OCI-LY7 (cell line): ENCODE measurements around the gene MUC4. TPM values are rescaled to one million over a fixed set of nuclear protein-coding genes. Genes with fewer than 3 reads are reported as not detected.

ENCODE experiments used
- BruUV-seq: library from RNA; stranded (reverse); fragments of 400-500 nt; replicated peaks from 2 replicates; lab custom pipeline; 2021; lab: Mats Ljungman, UMichigan
- CTCF ChIA-PET: fragments of 300-600 bp; sonication (Branson Sonifier 250); formaldehyde crosslinking; loops from one replicate; lab custom pipeline; 2022; ENCODE audit warnings: antibody characterized with exemption; ENCODE audit not compliant: unreplicated experiment; lab: Charles Lee
- POLR2A ChIA-PET: fragments of 300-600 bp; sonication (Branson Sonifier 250); formaldehyde crosslinking; loops from one replicate; lab custom pipeline; 2022; ENCODE audit warnings: antibody characterized with exemption; lab: Charles Lee
- DNase-seq: peaks from one replicate; pipeline ENCODE4 v3.0.0-alpha.2; 2015; ENCODE audit warnings: low spot score
- H2AFZ ChIP-seq: fragments of 200-600 bp; sonication (generic), shearing (Covaris generic); 2 replicates; pipeline ENCODE4 v1.6.1; 2014; ENCODE audit warnings: mild to moderate bottlenecking, antibody characterized with exemption, low read length, moderate library complexity
- H3K27ac ChIP-seq: fragments of 200-600 bp; sonication (generic); 2 replicates; pipeline ENCODE4 v1.5.1; 2014; ENCODE audit warnings: mixed run types, low read depth, mild to moderate bottlenecking, moderate library complexity, low read length, inconsistent platforms; ENCODE audit not compliant: poor library complexity, severe bottlenecking
- H3K36me3 ChIP-seq: fragments of 200-600 bp; sonication (generic); 2 replicates; pipeline ENCODE4 v1.6.1; 2014; ENCODE audit warnings: mild to moderate bottlenecking, antibody characterized with exemption, low read length, moderate library complexity, mixed read lengths; ENCODE audit not compliant: insufficient read depth
- H3K4me1 ChIP-seq: fragments of 200-600 bp; sonication (generic); 2 replicates; pipeline ENCODE4 v1.5.1; 2014; ENCODE audit warnings: mild to moderate bottlenecking, low read length; ENCODE audit not compliant: insufficient read depth, poor library complexity, severe bottlenecking
- H3K4me2 ChIP-seq: fragments of 200-600 bp; sonication (generic); 2 replicates; pipeline ENCODE4 v1.6.1; 2014; ENCODE audit warnings: mild to moderate bottlenecking, low read length
- H3K4me3 ChIP-seq: fragments of 200-600 bp; sonication (generic); 2 replicates; pipeline ENCODE4 v1.5.1; 2014; ENCODE audit warnings: mild to moderate bottlenecking, low read depth, low read length; ENCODE audit not compliant: poor library complexity, severe bottlenecking
- H3K79me2 ChIP-seq: fragments of 200-600 bp; sonication (generic); 2 replicates; pipeline ENCODE4 v1.6.1; 2016; ENCODE audit warnings: low read depth, mild to moderate bottlenecking, low read length, moderate library complexity, mixed read lengths; ENCODE audit not compliant: insufficient read depth
- H3K9me2 ChIP-seq: fragments of 200-600 bp; sonication (generic); 2 replicates; pipeline ENCODE4 v1.6.1; 2016; ENCODE audit warnings: mild to moderate bottlenecking, low read length, mixed read lengths; ENCODE audit not compliant: insufficient read depth
- H3K9me3 ChIP-seq: fragments of 200-600 bp; sonication (generic); 2 replicates; pipeline ENCODE4 v1.6.1; 2014; ENCODE audit warnings: mild to moderate bottlenecking, mixed run types, low read length, mixed read lengths
- H4K20me1 ChIP-seq: fragments of 200-600 bp; sonication (generic); 2 replicates; pipeline ENCODE4 v1.6.1; 2014; ENCODE audit warnings: mild to moderate bottlenecking, antibody characterized with exemption, low read length, moderate library complexity, mixed read lengths; ENCODE audit not compliant: insufficient read depth
- EZH2phosphoT487 ChIP-seq: fragments of 200-600 bp; sonication (generic); IDR thresholded peaks from 2 replicates; pipeline ENCODE4 v1.6.1; 2018; ENCODE audit warnings: low read depth, borderline replicate concordance, mild to moderate bottlenecking, mixed run types, antibody characterized with exemption, low read length, moderate library complexity, mixed read lengths
- intact Hi-C: fragments of 100-400 bp; cut with micrococcal nuclease; formaldehyde crosslinking; loops from one replicate; pipeline ENCODE4 v1.10.0; 2022; ENCODE audit not compliant: unreplicated experiment
- total RNA-seq, 2 experiments: library from RNA; depleted of rRNA in 1 of 2; stranded (reverse); fragments of >200 nt in 1 of 2; shearing (Covaris generic) in 1 of 2; gene quantifications; 2 replicates each; pipeline ENCODE4 v1.2.3, GENCODE V29; 2014 to 2022
- TF ChIP-seq, protein P1 (sequence below): fragments of 200-600 bp; sonication (generic); conservative IDR thresholded peaks from 2 replicates; pipeline ENCODE4 v1.5.1; 2014; ENCODE audit warnings: mild to moderate bottlenecking, antibody characterized with exemption, low read length, moderate library complexity, mixed read lengths

The MUC4 gene
- total RNA-seq, 2 experiments from 2014 or later: 0.03 to 0.42 TPM

DNA sequence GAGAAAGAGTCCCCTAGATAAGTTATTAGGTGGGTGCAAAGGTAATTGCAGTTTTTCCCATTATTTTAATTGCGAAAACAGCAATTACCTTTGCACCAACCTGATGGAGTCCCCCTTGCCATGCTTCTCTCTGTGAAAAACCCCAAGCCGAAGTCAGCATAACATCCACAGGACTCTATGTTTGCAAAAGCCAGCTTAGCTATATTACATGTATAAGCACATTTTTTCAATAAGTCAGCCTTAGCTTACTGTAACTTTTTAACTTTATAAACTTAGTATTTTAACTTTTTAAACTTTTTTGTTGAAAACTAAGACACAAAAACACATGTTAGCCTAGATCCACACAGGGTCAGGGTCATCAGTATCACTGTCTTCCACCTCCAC is 112.3 kb downstream of the MUC4 start:
- H2AFZ ChIP-seq: no peak overlapping the region
- intact Hi-C loops: no loop called here
- no peak overlapping the region for H3K4me3 ChIP-seq
- no peaks in the 10 kb centered on the region for H3K9me3 ChIP-seq
- H3K4me1 ChIP-seq: no peaks in the 10 kb centered on the region
- H3K36me3 ChIP-seq: peaks cover 3% of the 10 kb centered on the region
- no peak for TF ChIP-seq EZH2phosphoT487
- TF ChIP-seq, protein P1, sequence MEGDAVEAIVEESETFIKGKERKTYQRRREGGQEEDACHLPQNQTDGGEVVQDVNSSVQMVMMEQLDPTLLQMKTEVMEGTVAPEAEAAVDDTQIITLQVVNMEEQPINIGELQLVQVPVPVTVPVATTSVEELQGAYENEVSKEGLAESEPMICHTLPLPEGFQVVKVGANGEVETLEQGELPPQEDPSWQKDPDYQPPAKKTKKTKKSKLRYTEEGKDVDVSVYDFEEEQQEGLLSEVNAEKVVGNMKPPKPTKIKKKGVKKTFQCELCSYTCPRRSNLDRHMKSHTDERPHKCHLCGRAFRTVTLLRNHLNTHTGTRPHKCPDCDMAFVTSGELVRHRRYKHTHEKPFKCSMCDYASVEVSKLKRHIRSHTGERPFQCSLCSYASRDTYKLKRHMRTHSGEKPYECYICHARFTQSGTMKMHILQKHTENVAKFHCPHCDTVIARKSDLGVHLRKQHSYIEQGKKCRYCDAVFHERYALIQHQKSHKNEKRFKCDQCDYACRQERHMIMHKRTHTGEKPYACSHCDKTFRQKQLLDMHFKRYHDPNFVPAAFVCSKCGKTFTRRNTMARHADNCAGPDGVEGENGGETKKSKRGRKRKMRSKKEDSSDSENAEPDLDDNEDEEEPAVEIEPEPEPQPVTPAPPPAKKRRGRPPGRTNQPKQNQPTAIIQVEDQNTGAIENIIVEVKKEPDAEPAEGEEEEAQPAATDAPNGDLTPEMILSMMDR: no peak
- H4K20me1 ChIP-seq: no peaks in the 10 kb centered on the region
- ChIA-PET POLR2A (no interaction called here), CTCF (no interaction called here)
- no peak overlapping the region for H3K27ac ChIP-seq
- no peak for DNase-seq
- no peak overlapping the region for H3K4me2 ChIP-seq
- H3K9me2 ChIP-seq: no peaks in the 10 kb centered on the region
- TSS peak; percentile 36 for BruUV-seq
- no peaks in the 10 kb centered on the region for H3K79me2 ChIP-seq

DNA sequence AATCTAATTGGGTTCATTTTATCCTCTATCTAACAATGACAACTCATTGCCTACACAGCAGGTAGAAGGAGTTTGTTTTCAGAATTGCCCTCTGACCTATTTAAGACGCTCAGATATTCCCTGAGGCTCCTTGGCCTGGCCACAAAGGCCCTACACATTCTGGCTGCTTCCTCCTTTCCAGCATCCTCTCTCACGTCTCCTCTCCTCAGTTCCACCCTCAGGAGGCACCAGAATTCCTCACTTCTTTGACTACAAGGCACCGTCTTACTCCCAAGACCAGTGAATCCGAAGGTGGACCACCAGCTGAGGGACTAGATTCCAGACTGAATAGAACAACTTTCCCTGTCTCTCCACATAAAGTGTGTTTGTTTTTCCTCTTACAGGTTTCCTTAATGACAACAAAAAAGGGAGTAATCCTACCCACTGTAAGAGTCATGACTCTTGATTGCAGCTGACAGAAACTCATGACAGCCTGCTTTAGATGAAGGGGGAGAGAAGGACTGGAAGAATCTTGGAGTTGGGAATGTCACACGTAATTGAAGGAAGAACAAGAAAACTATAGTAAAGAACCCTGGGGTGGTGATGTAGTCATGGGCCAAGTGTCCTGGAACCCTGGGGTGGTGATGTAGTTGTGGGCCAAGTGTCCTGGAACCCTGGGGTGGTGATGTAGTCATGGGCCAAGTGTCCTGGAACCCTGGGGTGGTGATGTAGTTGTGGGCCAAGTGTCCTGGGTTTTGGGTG is 112.9 kb downstream of the MUC4 start:
- H3K4me3 ChIP-seq: no peak overlapping the region
- no peaks in the 10 kb centered on the region for H3K79me2 ChIP-seq
- no peak overlapping the region for H2AFZ ChIP-seq
- no peaks in the 10 kb centered on the region for H3K9me3 ChIP-seq
- H3K27ac ChIP-seq: no peak overlapping the region
- POLR2A ChIA-PET: interaction anchor here (0.6 kb wide), 1 partner anchor 305 kb away, joined by 3 read pairs; no protein-coding TSS in a partner anchor
- H3K4me2 ChIP-seq: no peak overlapping the region
- no TSS peak for BruUV-seq
- intact Hi-C loops: no loop called here
- H4K20me1 ChIP-seq: no peaks in the 10 kb centered on the region
- TF ChIP-seq, protein P1: no peak
- TF ChIP-seq EZH2phosphoT487: no peak
- CTCF ChIA-PET: no interaction called here
- peaks cover 3% of the 10 kb centered on the region for H3K36me3 ChIP-seq
- no peaks in the 10 kb centered on the region for H3K4me1 ChIP-seq
- no peak for DNase-seq
- no peaks in the 10 kb centered on the region for H3K9me2 ChIP-seq

DNA sequence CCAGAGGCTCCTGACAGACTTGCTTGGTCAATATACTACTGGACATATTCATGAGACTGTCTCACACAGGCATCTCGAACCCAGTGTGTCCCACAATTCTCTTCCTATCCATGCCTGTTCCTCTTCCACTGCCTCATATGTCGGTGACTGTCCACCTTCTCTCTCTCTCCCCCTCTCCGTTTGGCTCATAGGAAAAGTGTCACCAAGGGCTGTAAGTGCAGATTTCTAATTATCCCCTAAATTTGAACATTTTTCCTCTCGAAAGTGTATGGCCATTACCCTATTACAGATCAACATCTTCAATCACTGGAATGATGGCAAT is 113.4 kb downstream of the MUC4 start:
- no peaks in the 10 kb centered on the region for H3K9me3 ChIP-seq
- no peak overlapping the region for H3K4me2 ChIP-seq
- ChIA-PET CTCF (no interaction called here), POLR2A (interaction anchor here (0.6 kb wide), 1 partner anchor 306 kb away, joined by 3 read pairs; no protein-coding TSS in a partner anchor)
- TF ChIP-seq, protein P1: no peak
- TF ChIP-seq EZH2phosphoT487: no peak
- no peaks in the 10 kb centered on the region for H3K4me1 ChIP-seq
- H3K9me2 ChIP-seq: no peaks in the 10 kb centered on the region
- DNase-seq: no peak
- no peak overlapping the region for H3K27ac ChIP-seq
- H3K36me3 ChIP-seq: peaks cover 3% of the 10 kb centered on the region
- BruUV-seq: no TSS peak
- intact Hi-C loops: no loop called here
- no peak overlapping the region for H2AFZ ChIP-seq
- H3K4me3 ChIP-seq: no peak overlapping the region
- H4K20me1 ChIP-seq: no peaks in the 10 kb centered on the region
- no peaks in the 10 kb centered on the region for H3K79me2 ChIP-seq
